Parathyroid adenoma (tissue), 2 donors: ENCODE measurements around the gene CEP43.

Experiments
- H2AFZ ChIP-seq: fragments of 300-600 bp; sonication (generic); one replicate; pipeline ENCODE4 v1.7.0; 2017; ENCODE audit warnings: antibody characterized with exemption, mild to moderate bottlenecking
- H3K27ac ChIP-seq: fragments of 300-600 bp; sonication (generic); one replicate; pipeline ENCODE4 v1.7.0; 2017
- H3K27me3 ChIP-seq: fragments of 300-600 bp; sonication (generic); one replicate; pipeline ENCODE4 v1.7.0; 2017; ENCODE audit warnings: low read length; ENCODE audit not compliant: control insufficient read depth, insufficient read depth
- H3K36me3 ChIP-seq: fragments of 300-600 bp; sonication (generic); one replicate; pipeline ENCODE4 v1.7.0; 2017; ENCODE audit warnings: low read length; ENCODE audit not compliant: control insufficient read depth, insufficient read depth
- H3K4me1 ChIP-seq: fragments of 300-600 bp; sonication (generic); one replicate; pipeline ENCODE4 v1.7.0; 2017; ENCODE audit warnings: control low read depth
- H3K4me2 ChIP-seq: fragments of 300-600 bp; sonication (generic); one replicate; pipeline ENCODE4 v1.7.0; 2017; ENCODE audit warnings: low read length
- H3K4me3 ChIP-seq: fragments of 300-600 bp; sonication (generic); one replicate; pipeline ENCODE4 v1.7.0; 2017; ENCODE audit warnings: low read depth, low read length
- H3K79me2 ChIP-seq: fragments of 300-600 bp; sonication (generic); one replicate; pipeline ENCODE4 v1.7.0; 2017; ENCODE audit warnings: control low read depth
- H3K9ac ChIP-seq: fragments of 300-600 bp; sonication (generic); one replicate; pipeline ENCODE4 v1.7.0; 2017; ENCODE audit warnings: mild to moderate bottlenecking
- H3K9me3 ChIP-seq: fragments of 300-600 bp; sonication (generic); one replicate; pipeline ENCODE4 v1.7.0; 2017; ENCODE audit warnings: low read length; ENCODE audit not compliant: control insufficient read depth
- CTCF ChIP-seq: fragments of 300-600 bp; sonication (generic); IDR thresholded peaks from one replicate; pipeline ENCODE4 v1.7.0; 2017; ENCODE audit warnings: antibody characterized with exemption, mild to moderate bottlenecking
- donor health status: primary hyperparathyroidism.

CEP43 gene

GRCh38 chr6:166951670-166952060 is 47.5 kb upstream of the CEP43 start:
- Histone ChIP-seq H3K4me3 (no peak overlapping the region), H2AFZ (no peak overlapping the region), H3K36me3 (no peaks in the 10 kb centered on the region), H3K9me3 (no peaks in the 10 kb centered on the region), H3K27ac (no peak overlapping the region), H3K27me3 (no peaks in the 10 kb centered on the region), H3K79me2 (no peaks in the 10 kb centered on the region), H3K4me1 (no peaks in the 10 kb centered on the region), H3K9ac (no peak overlapping the region), H3K4me2 (no peak overlapping the region)
- no peak for TF ChIP-seq CTCF

GRCh38 chr6:166952121-166952520 is 47.1 kb upstream of the CEP43 start:
- H3K9me3 ChIP-seq, result no peaks in the 10 kb centered on the region
- H2AFZ ChIP-seq, result no peak overlapping the region
- no peak overlapping the region for H3K9ac ChIP-seq
- no peak overlapping the region for H3K27ac ChIP-seq
- no peak overlapping the region for H3K4me3 ChIP-seq
- peaks cover 2% of the 10 kb centered on the region for H3K4me1 ChIP-seq
- no peaks in the 10 kb centered on the region for H3K79me2 ChIP-seq
- no peak for TF ChIP-seq CTCF
- no peaks in the 10 kb centered on the region for H3K36me3 ChIP-seq
- H3K27me3 ChIP-seq, result no peaks in the 10 kb centered on the region
- H3K4me2 ChIP-seq, result no peak overlapping the region

- Histone ChIP-seq H3K4me3 (no peak overlapping the region), H3K27me3 (no peaks in the 10 kb centered on the region), H3K36me3 (no peaks in the 10 kb centered on the region), H3K9ac (no peak overlapping the region), H2AFZ (no peak overlapping the region), H3K79me2 (no peaks in the 10 kb centered on the region), H3K27ac (no peak overlapping the region), H3K4me1 (peaks cover 7% of the 10 kb centered on the region), H3K4me2 (no peak overlapping the region), H3K9me3 (no peaks in the 10 kb centered on the region)
- no peak for TF ChIP-seq CTCF
Observed at GRCh38 chr6:166952567-166953486, 46.4 kb upstream of the CEP43 start.

GRCh38 chr6:166954118-166954713 is 45.0 kb upstream of the CEP43 start:
- Histone ChIP-seq H3K79me2 (no peaks in the 10 kb centered on the region), H3K4me2 (no peak overlapping the region), H3K27me3 (no peaks in the 10 kb centered on the region), H3K9me3 (no peaks in the 10 kb centered on the region), H3K27ac (no peak overlapping the region), H3K36me3 (no peaks in the 10 kb centered on the region), H2AFZ (no peak overlapping the region), H3K4me1 (peaks cover 7% of the 10 kb centered on the region), H3K4me3 (no peak overlapping the region), H3K9ac (no peak overlapping the region)
- TF ChIP-seq CTCF, result no peak
